Gastrocnemius medialis (tissue), 4 donors: ENCODE data around the gene UBAP2L. TPM values are rescaled to one million over a fixed set of nuclear protein-coding genes. Genes with fewer than 3 reads are reported as not detected.
"Not testable (repeated sequence)": the region's sequence is repeated elsewhere in the genome, so short reads cannot be mapped to it uniquely, and the experiment has no call there.

Source experiments
- ATAC-seq, 2 donors: fragments of 150-250 bp; one replicate each; pipeline ENCODE4 v1.9.1; 2016
- DNase-seq, 2 donors: peaks; one replicate each; pipeline ENCODE4 v3.0.0-alpha.2; 2019
- H3K27ac ChIP-seq, 4 donors: fragments of 200-600 bp; sonication (generic); 1 replicate in 1 of 4; 2 replicates in 3 of 4; pipeline ENCODE4 v1.5.1; 2016 to 2018; ENCODE audit warnings: mild to moderate bottlenecking in 2 of 4, moderate library complexity in 1 of 4
- H3K27me3 ChIP-seq, 3 donors: fragments of 200-600 bp; sonication (generic) in 2 of 3; 1 replicate in 1 of 3; 2 replicates in 2 of 3; pipeline versions ENCODE4 v1.5.1 to v1.6.0; 2016 to 2019; ENCODE audit warnings: mild to moderate bottlenecking in 1 of 3, moderate library complexity in 1 of 3
- H3K36me3 ChIP-seq, 2 donors: fragments of 200-600 bp; sonication (generic) in 1 of 2; one replicate each; pipeline ENCODE4 v1.5.1; 2017 to 2018
- H3K4me1 ChIP-seq, 2 donors: fragments of 200-600 bp; sonication (generic) in 1 of 2; one replicate each; pipeline ENCODE4 v1.5.1; 2016 to 2017; ENCODE audit warnings: mild to moderate bottlenecking in 2 of 2
- H3K4me3 ChIP-seq, 4 donors: fragments of 200-600 bp; sonication (generic) in 3 of 4; 1 replicate in 1 of 4; 2 replicates in 3 of 4; pipeline ENCODE4 v1.5.1; 2016 to 2019; ENCODE audit warnings: mild to moderate bottlenecking in 2 of 4
- H3K9me3 ChIP-seq, 3 donors: fragments of 200-600 bp; sonication (generic) in 2 of 3; 1 replicate in 1 of 3; 2 replicates in 2 of 3; pipeline ENCODE4 v1.5.1; 2016 to 2019
- CTCF ChIP-seq, 5 experiments: fragments of 450-650 bp in 3 of 5; fragments of 200-600 bp in 2 of 5; sonication (generic) in 2 of 5; IDR thresholded peaks in 4 of 5; conservative IDR thresholded peaks in 1 of 5; 1 replicate in 4 of 5; 2 replicates in 1 of 5; pipeline ENCODE4 v1.5.1; 2016 to 2019; ENCODE audit warnings: antibody characterized with exemption in 5 of 5, mild to moderate bottlenecking in 3 of 5, moderate library complexity in 3 of 5
- POLR2A ChIP-seq, 2 donors: fragments of 450-650 bp; IDR thresholded peaks; one replicate each; pipeline ENCODE4 v1.6.1; 2017; ENCODE audit warnings: antibody characterized with exemption in 2 of 2, mild to moderate bottlenecking in 2 of 2, moderate library complexity in 2 of 2
- in situ Hi-C, 4 donors: fragments of 200-750 bp; cut with MboI; loops; one replicate each; pipeline versions ENCODE4 v1.15.0 to v1.8.0; 2017; ENCODE audit warnings: low sequenced_read_pairs in 4 of 4
- intact Hi-C: fragments of 100-400 bp; cut with DNase I; formaldehyde crosslinking; loops from one replicate; pipeline ENCODE4 v1.15.1; 2023; ENCODE audit warnings: low total_unique reads
- total RNA-seq, 4 donors: library from RNA; depleted of rRNA; stranded (reverse); fragments of >200 nt; gene quantifications; one replicate each; pipeline versions ENCODE4 v1.1.0 to v1.2.3, GENCODE V29; 2016

The UBAP2L gene
- total RNA-seq, 4 donors from 2014 or later = 38.5 to 72.8 (median 50.8) TPM

GRCh38 chr1:154276797-154277196 is 56.0 kb downstream of the UBAP2L start:
- no peak for TF ChIP-seq POLR2A (IDR thresholded peaks at IDR 0.05)
- no peak for TF ChIP-seq CTCF (IDR thresholded peaks at IDR 0.05 in 4 of 5, conservative IDR thresholded peaks at IDR 0.05 in 1 of 5)
- H3K4me3 ChIP-seq = no peak overlapping the region
- ATAC-seq (no peak), DNase-seq (no peak)
- H3K4me1 ChIP-seq = peaks cover 7 to 10% of the 10 kb centered on the region in 2 donors
- no peaks in the 10 kb centered on the region for H3K27me3 ChIP-seq
- no peaks in the 10 kb centered on the region for H3K9me3 ChIP-seq
- in situ Hi-C loops (loop anchor here in 3 of 4 donors (10.0 kb wide), 4 partner anchors 52 to 282 kb away; partner anchors contain the start of genes TPM3 (in 2 of the 3), RPS27 (in 1 of the 3) and UBAP2L (in 1 of the 3)), intact Hi-C loops (loop anchor here (10.0 kb wide), 1 partner anchor 52 kb away; the partner anchor contains the start of gene UBAP2L)
- no peak overlapping the region for H3K27ac ChIP-seq
- peaks cover 0 to 21% of the 10 kb centered on the region in 2 donors for H3K36me3 ChIP-seq

GRCh38 chr1:154287591-154287990 is 66.8 kb downstream of the UBAP2L start:
- in situ Hi-C loops, H3K27me3 ChIP-seq, H3K4me1 ChIP-seq, H3K4me3 ChIP-seq, DNase-seq, ATAC-seq, H3K36me3 ChIP-seq, H3K27ac ChIP-seq, H3K9me3 ChIP-seq, intact Hi-C loops: not testable (repeated sequence)

GRCh38 chr1:154288661-154289060 is 67.9 kb downstream of the UBAP2L start:
- in situ Hi-C loops (no loop called here), intact Hi-C loops (no loop called here)
- ATAC-seq = no peak
- Histone ChIP-seq H3K9me3 (no peaks in the 10 kb centered on the region), H3K4me1 (no peaks in the 10 kb centered on the region), H3K27me3 (no peaks in the 10 kb centered on the region), H3K27ac (no peak overlapping the region), H3K4me3 (no peak overlapping the region), H3K36me3 (no peaks in the 10 kb centered on the region)
- TF ChIP-seq CTCF (IDR thresholded peaks at IDR 0.05 in 4 of 5, conservative IDR thresholded peaks at IDR 0.05 in 1 of 5) (no peak), POLR2A (IDR thresholded peaks at IDR 0.05) (no peak)
- no peak for DNase-seq

- ATAC-seq (no peak), DNase-seq (no peak)
- in situ Hi-C loops (no loop called here), intact Hi-C loops (no loop called here)
- H3K27ac ChIP-seq = no peak overlapping the region
- no peak overlapping the region for H3K4me3 ChIP-seq
- no peaks in the 10 kb centered on the region for H3K4me1 ChIP-seq
- H3K27me3 ChIP-seq = no peaks in the 10 kb centered on the region
- no peak for TF ChIP-seq CTCF (IDR thresholded peaks at IDR 0.05 in 4 of 5, conservative IDR thresholded peaks at IDR 0.05 in 1 of 5)
- no peaks in the 10 kb centered on the region for H3K36me3 ChIP-seq
- peaks cover 0 to 14% (median 5%) of the 10 kb centered on the region in 3 donors for H3K9me3 ChIP-seq
Observed at GRCh38 chr1:154290921-154291320, 70.2 kb downstream of the UBAP2L start.

- no peaks in the 10 kb centered on the region for H3K4me1 ChIP-seq
- ATAC-seq (no peak), DNase-seq (no peak)
- peaks cover 0 to 20% (median 5%) of the 10 kb centered on the region in 3 donors for H3K9me3 ChIP-seq
- no peaks in the 10 kb centered on the region for H3K36me3 ChIP-seq
- intact Hi-C loops = no loop called here
- in situ Hi-C loops = no loop called here
- no peak overlapping the region for H3K4me3 ChIP-seq
- no peak overlapping the region for H3K27ac ChIP-seq
- TF ChIP-seq POLR2A (IDR thresholded peaks at IDR 0.05) = no peak
- no peak for TF ChIP-seq CTCF (IDR thresholded peaks at IDR 0.05 in 4 of 5, conservative IDR thresholded peaks at IDR 0.05 in 1 of 5)
- H3K27me3 ChIP-seq = no peaks in the 10 kb centered on the region
Observed at GRCh38 chr1:154295408-154296235, 74.9 kb downstream of the UBAP2L start.
